HL-60 (cell line): ENCODE results near the gene RIN3.

Source experiments
- CTCF ChIP-seq: IDR thresholded peaks from one replicate; pipeline ENCODE4 v1.5.1; 2011; ENCODE audit warnings: low read length, control low read depth, inconsistent platforms; ENCODE audit not compliant: insufficient read depth
- GABPA ChIP-seq: IDR thresholded peaks from 2 replicates; pipeline ENCODE4 v1.6.1; 2012; ENCODE audit warnings: low read depth
- POLR2AphosphoS5 ChIP-seq: IDR thresholded peaks from 2 replicates; pipeline ENCODE4 v1.6.1; 2012; ENCODE audit warnings: low read depth
- REST ChIP-seq: IDR thresholded peaks from 2 replicates; pipeline ENCODE4 v1.6.1; 2012; ENCODE audit warnings: low read depth; ENCODE audit not compliant: insufficient replicate concordance
- SPI1 ChIP-seq: IDR thresholded peaks from 2 replicates; pipeline ENCODE4 v1.6.1; 2012; ENCODE audit warnings: low read depth, mild to moderate bottlenecking, borderline replicate concordance

GRCh38 chr14:92718664-92719063 is 205.1 kb downstream of the RIN3 start:
- TF ChIP-seq CTCF (no peak), REST (no peak), POLR2AphosphoS5 (no peak), GABPA (no peak), SPI1 (no peak)
